GM13976 (cell line): ENCODE measurements around the gene SLC17A1.

Source experiments
- DNase-seq: peaks from one replicate; pipeline ENCODE4 v3.0.0; 2012; ENCODE audit warnings: low spot score
- CTCF ChIP-seq: IDR thresholded peaks from 2 replicates; pipeline ENCODE4 v1.5.1; 2012; ENCODE audit warnings: borderline replicate concordance, mild to moderate bottlenecking; ENCODE audit not compliant: insufficient read depth; ENCODE audit errors: extremely low read depth, missing control alignments, control extremely low read depth
- in situ Hi-C: fragments of 300-500 bp; cut with MboI; formaldehyde crosslinking; loops from one replicate; pipeline ENCODE4 v1.12.0; 2022; ENCODE audit warnings: low sequenced_read_pairs, mixed read lengths, inconsistent platforms; ENCODE audit not compliant: unreplicated experiment

Gene SLC17A1

GRCh38 chr6:25862199-25862598, 30.3 kb upstream of the SLC17A1 start:
- TF ChIP-seq CTCF, result no peak
- in situ Hi-C loops, result no loop called here
- no peak for DNase-seq

GRCh38 chr6:25852756-25853155, 20.9 kb upstream of the SLC17A1 start:
- in situ Hi-C loops, result no loop called here
- no peak for TF ChIP-seq CTCF
- DNase-seq, result no peak

GRCh38 chr6:25851961-25852360, 20.1 kb upstream of the SLC17A1 start:
- in situ Hi-C loops, result no loop called here
- DNase-seq, result no peak
- TF ChIP-seq CTCF, result no peak

GRCh38 chr6:25844518-25844917, 12.7 kb upstream of the SLC17A1 start:
- no peak for DNase-seq
- TF ChIP-seq CTCF, result no peak
- in situ Hi-C loops, result no loop called here

GRCh38 chr6:25842526-25842925, 10.7 kb upstream of the SLC17A1 start:
- no peak for TF ChIP-seq CTCF
- peak; percentile 9 for DNase-seq
- in situ Hi-C loops, result no loop called here

GRCh38 chr6:25835442-25836283, 3.8 kb upstream of the SLC17A1 start:
- in situ Hi-C loops, result no loop called here
- DNase-seq, result no peak
- no peak for TF ChIP-seq CTCF
